NCI-H2029 treated with DMSO at 0.1 percent for 48 hours (cell line): Measurements from ENCODE around the gene CDK5RAP3.
"Not testable (repeated sequence)": the region's sequence is repeated elsewhere in the genome, so short reads cannot be mapped to it uniquely, and the experiment has no call there.

Experiments
- DNase-seq: peaks from one replicate; lab custom pipeline; 2025; lab: John Stamatoyannopoulos, UW

Gene CDK5RAP3

DNA sequence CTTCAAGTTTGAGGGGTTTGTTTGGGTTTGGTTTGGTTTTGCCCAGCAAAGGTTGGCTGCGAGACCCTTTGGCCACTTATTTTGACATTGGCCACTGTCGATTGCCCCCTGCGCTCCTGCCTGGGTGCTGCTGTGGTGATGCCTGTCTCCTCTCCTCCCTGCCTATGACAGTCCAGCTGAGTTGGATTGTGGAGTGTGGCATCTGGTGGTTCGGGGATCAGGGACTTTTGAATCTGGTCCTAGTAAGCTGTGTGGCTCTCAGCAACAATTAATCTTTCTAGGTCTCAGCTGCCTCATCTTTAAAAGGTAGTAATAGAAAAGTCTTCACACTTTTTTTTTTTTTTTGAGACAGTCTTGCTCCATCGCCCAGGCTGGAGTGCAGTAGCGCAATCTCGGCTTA is 27.1 kb downstream of the CDK5RAP3 start:
- no peak for DNase-seq

DNA sequence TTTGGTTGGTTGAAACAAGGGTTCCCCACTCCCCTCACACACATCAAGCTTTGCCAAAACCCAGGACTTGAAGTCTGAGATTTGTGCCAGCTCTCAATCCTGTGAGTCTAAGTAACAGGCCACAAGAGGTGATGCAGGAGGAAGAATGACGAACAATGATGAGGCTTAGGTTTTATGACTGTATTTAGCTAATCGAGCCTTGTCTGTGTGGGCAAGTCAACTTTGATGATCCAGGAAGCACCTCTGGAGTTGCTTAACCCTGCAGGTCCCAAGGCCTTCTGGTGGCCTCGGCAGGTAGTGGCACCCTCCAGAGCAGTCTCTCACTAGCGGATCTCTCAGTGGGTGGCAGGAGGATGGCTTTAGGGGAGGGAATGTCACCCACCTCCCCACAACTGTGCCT is 28.7 kb downstream of the CDK5RAP3 start:
- DNase-seq: no peak

DNA sequence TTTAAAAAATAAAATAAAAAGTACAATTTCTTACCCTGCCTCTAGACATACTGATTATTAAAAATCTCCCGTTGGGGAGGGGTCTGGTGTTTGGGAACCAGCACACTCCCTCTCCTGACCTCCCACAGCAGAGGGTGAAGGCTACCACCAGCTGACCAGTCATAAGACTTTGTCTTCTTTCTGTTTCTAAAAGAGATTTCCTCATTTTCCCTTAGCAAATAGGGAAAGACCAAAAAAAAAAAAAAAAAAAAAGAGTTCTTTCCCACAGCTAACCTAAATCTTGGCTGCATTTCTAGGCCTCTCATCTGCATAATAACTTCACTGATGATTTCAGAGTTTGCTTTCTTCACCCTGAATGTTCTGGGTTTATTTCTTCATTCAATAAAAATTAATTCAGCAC is 30.3 kb downstream of the CDK5RAP3 start:
- no peak for DNase-seq

DNA sequence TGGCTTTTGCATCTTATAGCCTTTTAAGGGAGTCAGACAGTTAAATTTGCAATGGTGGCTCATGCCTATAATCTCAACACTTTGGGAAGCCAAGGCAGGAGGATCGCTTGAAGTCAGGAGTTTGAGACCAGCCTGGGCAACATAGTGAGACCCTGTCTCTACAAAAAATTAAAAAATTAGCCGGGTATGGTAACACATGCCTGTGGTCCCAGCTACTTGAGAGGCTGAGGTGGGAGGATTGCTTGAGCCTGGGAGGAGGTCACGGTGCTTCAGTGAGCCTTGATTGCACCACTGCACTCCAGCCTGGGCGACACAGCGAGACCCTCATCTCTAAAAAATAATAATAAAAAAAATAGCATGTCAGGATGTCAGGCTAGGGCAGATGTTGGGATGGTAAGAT is 30.7 kb downstream of the CDK5RAP3 start:
- DNase-seq: not testable (repeated sequence)

DNA sequence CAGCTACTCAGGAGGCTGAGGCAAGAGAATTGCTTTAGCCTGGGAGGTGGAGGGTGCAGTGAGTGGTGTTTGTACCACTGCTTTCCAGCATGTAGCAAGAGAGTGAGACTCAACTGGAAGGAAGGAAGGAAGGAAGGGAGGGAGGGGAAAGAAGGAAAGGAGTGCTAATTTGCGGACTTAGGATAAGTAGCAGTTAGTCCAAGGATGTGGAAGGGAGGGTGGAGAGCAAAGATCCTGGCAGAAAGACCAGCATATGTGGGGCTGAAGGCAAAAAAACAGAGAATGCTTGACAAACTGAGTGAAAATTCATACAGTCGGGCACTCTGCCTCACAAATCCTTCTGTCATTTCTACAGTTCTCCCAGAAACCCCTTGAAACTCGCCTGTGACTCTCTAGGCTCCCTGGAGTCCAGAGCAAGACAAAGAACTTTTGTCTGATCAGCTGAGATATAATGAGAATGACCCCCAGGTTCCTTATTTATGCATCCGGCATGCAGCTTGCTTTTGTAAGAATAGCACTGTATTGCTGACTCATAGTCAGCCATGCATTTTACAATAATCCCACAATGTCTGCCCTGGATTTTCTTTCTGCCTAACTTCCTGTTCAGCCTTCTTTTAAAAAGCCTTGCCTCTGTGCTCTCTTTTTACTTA is 31.5 kb downstream of the CDK5RAP3 start:
- DNase-seq: no peak

DNA sequence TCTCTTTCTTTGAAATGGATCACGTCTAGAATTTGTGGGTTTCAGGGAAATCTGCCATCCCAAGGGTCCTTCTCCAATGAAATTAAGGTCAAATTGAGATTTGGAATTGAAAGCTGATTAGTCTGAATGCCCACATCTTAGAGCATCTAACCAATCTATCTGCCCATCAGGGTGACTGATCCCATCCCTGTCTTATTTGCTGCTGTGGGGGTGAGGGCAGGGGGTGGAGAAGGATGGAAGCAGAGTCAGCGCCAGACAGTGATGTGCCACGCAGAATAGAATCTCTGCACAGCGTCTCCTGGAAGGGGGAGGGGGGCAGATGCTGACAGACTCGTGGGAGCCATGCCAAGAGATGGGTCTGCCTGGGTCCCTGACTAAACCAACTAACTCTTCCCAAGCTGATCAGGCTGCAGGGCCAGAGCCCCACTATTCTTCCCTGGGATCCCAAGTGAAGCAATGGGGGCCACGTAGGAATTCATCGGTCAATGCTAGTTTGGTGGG is 32.1 kb downstream of the CDK5RAP3 start:
- DNase-seq: no peak

DNA sequence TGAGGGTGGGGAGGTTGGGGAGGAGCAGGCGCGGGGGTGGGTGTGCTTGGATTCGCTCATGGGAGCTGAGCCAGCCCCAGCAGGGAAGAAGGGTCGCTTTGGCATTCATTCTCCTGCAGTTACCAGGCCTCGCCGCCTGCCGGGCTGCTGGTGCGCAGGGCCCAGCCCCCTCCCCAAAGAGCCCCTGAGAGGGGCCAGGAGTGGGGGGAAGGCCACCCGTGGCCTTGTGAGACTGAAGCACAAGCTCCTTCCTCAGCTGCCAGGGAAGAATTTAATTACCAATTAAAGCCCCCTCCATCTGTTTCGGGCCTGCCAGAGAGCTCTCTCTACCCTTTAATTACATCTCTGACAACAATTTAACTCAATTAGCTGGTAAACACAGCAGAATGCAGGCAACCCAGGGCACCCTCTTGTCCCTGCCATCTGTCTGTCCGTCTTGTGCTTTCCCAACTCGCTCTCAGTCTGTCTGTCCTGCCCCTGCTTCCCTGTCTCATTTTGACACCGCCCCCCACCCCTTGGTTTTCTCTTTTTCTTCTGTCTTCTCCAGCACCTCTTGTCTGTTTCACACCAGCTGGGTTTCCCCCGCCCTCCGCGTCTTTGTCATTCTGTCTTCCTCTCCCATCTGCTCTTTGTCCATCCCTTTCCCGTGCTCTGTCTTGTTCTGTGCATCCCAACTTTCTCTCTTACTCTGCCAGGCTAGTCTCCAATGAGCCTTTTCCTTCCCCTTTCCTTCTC is 32.7 kb downstream of the CDK5RAP3 start:
- no peak for DNase-seq

DNA sequence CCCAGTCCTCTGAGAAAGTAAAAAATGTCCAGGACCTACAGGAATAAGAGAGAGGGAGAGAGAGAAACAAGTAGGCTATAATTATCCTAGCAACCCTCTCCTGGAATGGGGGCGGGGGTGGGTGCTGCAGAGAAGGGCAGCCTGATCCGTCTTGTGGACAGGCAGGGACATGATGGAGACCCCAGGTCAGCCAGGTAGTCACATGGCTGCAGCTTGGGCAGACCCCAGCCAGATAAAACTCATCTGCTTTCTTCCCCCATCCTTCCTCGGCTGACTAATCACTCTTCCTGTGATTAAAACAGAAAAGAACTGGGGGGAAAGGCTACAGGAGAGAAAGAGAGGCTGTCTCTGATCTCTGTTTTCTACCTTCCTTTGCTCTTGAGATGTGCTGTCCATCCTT is 34.1 kb downstream of the CDK5RAP3 start:
- DNase-seq: no peak

DNA sequence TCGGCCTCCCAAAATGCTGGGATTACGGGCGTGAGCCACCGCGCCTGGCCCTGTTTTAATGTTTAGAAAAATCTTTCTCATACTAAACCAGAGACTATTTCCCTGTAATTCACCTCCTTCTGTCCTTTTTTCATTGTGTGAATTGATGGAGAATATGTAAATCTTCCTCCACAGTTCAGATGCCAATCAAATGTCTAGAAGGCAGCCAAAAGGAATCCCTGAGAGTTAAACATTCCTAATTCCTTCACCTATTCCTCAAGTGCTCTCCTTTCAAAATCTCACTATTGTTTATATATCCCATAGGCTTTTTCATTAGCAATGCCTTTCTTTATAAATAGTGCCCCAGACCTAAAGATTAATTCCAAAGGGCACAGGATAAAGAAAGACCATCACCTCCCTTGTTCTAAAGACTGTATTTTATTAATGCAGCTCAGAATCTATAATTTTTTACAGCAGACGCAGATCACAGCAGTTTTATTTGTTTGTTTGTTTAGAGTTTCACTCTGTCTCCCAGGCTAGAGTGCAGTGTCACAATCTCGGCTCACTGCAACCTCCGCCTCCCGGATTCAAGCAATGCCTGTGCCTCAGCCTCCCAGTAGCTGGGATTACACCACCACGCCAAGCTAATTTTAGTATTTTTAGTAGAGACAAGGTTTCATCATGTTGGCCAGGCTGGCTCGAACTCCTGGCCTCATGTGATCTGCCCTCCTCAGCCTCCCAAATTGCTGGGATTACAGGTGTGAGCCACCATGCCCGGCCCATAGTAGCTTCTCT is 36.2 kb downstream of the CDK5RAP3 start:
- no peak for DNase-seq

DNA sequence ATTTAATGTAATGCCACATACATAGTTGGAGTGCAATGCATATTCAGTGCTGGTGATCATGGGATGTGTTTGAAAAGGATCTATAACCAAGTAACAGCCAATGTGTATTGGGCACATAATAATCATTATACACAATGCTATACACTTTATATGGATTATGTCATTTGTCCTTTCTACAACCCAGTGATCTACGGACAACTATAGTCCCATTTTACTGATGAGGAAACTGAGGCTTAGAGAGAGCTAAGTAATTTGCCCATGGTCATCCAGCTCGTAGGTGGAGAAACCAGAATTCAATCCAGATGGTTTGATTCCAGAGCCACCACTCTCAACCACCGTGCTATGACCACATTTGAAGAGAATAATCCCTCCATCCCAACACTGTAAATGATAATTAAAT is 39.3 kb downstream of the CDK5RAP3 start:
- no peak for DNase-seq

DNA sequence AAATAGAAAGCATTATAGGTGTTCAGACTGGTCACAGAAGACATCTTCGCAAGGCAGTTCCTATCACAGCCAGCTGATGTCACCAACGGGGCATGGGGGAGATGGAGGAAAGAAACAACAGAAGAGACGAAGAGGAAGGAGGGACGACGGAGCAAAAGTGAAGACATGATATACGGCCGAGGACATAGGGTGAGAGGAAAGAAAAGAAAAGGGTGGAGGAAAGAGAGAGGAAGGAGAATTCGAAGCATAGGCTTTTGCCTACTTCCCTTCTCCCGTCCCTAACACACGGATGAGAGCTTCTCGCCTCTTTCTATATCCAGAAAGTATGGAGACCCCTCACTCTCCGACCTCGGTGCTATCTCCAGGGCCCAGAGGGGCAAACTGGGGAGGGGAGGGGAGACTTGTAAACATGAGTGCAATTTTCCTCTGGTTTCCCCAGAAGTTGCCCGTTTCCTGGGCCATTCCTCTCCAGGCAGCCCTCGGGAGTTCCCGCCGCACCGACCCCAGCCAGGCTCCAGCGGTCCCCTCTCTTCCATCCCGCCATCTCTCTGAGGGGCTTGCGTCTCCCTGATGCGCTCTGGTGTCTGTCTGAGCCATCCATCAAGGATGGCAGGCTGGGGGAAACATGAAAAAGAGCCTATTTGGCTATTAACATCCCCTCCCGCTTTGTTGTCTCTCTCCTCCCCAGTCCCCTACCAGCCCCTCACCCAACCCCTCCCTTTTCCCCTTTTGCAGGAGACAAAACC is 40.7 kb downstream of the CDK5RAP3 start:
- DNase-seq: no peak

DNA sequence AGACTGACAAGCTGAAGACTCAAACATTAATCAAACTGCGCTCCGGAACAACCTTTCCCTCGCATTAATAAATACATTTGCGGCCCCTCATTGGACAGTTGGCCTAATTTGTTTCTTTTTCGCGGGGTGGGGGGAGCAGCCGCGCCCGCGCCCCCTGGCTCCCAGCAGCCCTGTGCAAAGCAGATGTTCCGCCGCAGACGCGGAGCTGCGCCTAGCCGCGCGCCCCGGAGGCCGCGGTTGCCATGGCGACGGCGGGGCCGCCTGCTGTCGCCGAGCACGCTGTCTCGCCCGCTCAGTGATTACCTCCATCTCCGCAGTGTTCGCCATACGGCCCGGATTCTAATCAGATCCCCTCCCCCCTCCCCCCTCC is 41.2 kb downstream of the CDK5RAP3 start:
- DNase-seq: no peak

DNA sequence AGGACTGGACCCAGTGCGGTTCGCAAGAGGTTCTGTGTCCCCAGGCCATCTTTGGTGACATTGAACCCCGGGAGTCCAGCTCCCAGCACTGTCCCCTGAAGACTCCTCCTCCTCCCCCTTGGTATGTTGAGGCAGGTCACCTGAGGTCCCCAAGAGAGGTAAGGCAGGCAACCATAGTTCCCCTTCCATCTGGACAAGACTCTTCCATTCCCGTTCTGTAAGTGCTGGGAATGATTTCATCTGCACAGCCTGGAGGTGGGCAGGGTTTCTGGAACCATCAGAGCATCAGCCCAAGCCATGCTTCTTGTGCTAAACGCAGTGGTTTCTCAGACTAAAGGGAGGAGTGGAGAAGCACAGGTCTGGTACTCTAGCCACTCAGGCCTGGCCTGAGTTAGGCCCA is 41.7 kb downstream of the CDK5RAP3 start:
- DNase-seq: no peak

DNA sequence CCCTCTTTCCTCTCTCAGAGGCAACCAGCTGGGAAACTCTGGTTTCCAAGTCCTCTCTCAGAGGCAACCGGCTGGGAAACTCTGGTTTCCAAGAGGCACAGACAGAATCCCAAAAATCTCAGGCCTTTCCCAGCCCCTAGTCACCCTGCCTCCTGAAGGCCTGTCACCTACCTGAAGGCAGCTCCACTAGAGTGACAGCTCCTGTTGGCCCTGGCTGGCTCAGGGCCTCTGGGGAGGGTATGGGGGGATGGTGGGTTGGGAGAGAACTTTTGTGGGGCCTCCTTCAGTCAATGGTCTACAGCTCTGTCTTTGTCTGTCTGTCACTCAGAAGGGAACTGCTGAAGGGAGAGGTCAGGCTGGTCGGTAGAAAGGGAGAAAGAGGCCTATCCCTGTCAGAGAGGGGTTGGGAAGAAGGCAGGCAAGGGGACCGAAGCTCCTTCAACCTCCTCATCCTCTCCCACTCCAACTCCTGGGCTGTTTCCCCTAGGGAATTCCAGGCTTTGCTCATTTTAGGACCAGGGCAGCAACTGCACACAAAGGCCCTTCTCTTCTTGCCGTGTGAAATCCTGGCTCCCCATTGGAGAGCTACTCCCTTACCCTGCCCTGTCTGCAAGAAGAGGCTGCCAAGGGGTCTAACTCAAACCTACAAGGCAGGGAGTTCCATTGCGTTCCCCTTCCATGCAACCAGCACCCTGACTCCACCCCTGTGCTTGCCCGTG is 43.1 kb downstream of the CDK5RAP3 start:
- DNase-seq: no peak

DNA sequence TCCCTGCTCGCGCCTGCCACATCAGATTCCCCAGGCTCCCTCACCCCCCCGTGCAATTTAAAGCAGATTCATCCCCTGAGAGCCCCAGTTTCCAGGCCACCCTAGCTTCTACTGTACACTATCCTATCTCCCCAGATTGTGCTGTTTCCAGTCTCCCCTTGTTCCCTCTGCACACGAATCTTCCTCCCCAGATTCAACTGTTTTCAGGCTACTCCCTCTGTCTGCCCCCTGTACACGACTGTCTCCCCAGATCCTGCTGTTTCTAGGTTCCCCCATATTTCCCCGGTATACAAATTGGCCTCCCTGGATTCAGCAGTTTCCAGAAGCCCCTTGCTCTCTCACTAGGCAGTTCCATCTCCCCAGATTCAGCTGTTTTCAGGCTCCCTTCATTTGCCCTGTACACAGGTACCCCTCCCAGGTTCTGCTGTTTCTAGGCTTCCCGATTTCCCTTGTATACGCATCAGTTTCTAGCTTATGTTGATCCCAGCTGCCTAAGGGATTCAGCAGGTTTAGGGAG is 43.7 kb downstream of the CDK5RAP3 start:
- DNase-seq: no peak

DNA sequence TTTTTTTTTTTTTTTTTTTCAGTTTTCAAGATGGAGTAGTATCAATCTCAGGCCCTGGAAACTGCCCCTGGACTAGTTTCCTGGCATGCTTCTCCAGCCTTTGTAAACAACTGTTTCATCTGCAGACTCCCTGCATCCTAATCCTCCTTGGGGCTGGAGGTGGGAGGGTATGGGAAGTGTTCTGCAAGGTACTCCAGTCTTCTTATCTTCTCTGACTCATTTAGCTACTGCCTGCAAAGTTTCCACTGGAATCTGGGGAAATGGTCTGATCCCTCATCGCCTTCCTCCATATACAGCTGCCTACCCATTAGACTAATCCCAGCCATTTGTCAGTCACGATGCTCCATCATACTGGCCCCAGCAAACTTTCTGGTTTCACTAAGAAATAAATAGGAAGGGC is 45.2 kb downstream of the CDK5RAP3 start:
- DNase-seq: no peak

DNA sequence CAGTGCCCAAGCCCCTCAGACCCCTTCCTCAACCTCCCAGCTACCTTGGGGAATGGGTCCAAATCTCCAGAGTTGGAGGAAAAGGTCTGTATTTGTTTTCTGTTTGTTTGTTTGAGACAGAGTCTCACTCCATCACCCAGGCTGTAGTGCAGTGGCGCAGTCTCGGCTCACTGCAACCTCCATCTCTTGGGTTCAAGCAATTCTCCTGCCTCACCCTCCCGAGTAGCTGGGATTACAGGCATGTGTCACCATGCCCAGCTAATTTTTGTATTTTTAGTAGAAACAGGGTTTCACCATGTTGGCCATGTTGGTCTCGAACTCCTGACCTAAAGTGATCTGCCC is 46.9 kb downstream of the CDK5RAP3 start:
- DNase-seq: not testable (repeated sequence)

DNA sequence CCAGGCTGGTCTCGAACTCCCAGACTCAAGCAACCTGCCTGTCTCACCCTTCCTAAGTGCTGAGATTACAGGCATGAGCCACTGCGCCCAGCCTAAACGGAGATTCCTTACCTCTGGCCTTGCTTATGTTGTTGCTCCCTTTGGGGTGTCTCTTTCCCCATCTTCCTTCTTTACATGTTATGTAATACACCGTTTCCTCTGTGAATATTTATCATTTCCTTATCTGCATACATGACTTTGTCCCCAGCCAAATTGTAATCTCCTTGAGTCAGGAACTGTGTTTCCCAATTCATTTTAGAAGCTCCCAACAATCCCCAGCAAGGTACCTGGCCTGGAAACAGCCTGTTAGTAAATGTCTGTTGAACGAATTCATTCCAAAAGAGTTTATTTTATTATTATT is 51.0 kb downstream of the CDK5RAP3 start:
- no peak for DNase-seq

DNA sequence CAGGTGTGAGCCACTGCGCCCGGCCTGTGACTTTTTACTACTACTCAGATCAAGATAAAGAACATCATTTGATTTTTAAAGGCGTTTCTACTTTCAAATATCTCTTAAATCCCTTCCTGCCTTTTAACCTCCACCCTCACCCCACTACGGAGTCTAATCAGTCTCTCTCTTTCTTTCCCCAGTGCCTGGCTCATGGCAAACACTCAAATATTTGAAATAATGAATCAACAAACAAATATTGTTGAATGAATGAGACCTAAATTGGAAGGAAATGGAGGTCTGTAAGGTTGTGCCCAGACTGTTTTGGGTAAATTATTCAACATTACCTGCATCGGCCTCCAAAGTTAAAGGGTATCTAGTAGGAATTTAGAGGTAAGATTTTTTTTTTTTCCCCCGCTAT is 52.0 kb downstream of the CDK5RAP3 start:
- DNase-seq: no peak

DNA sequence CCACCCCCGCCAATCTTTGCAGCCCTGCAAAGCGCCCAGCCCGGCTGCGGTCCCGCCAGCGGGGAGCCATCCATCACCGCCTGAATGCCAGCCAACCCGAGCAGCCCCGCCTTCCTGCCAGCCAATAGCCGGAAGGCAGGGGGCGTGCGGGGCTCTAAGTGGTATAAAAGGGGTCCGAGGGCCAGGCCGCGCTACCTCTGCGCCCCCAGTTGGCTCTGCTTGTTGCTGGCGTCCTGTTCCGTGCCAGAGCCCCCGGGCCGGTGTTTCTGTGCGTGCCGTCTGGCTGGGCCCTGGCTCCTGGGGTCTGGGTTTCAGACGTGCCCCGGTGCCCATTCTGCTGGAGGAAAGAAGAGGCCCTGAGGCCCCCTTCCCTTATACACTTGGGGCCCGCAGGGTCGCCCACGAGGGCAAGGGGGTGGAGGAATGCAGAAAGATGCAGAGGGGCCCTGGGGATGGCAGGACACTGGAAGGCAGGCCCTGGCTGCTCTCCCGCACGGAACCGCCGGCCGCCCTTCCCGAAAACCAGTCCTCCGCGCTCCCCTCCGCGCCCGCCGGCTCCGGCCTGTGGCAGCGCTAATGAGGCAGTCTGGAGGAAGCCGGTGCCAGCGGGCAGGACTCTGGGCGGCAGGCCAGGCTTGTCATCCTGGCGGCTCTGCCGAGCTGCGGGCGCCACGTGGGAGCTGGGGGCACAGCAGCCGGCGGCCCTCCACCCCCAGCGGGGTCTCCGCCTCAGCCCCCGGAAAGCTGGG is 52.7 kb downstream of the CDK5RAP3 start:
- DNase-seq: peak; percentile 44
